B cell (primary cell): ENCODE data around the gene ZFR. TPM values are rescaled to one million over a fixed set of nuclear protein-coding genes. Genes with fewer than 3 reads are reported as not detected.

ENCODE experiments used
- ATAC-seq: fragments of 200-7000 bp; cut with Tn5 transposase; one replicate; pipeline ENCODE4 v1.10.0; 2021; ENCODE audit warnings: low read depth, mild to moderate bottlenecking, moderate number of reproducible peaks, moderate library complexity
- CTCF ChIA-PET: fragments of 350-600 bp; sonication (Branson Sonifier 250); formaldehyde crosslinking; loops from one replicate; lab custom pipeline; 2021; ENCODE audit warnings: antibody characterized with exemption, inconsistent platforms; lab: Charles Lee
- POLR2A ChIA-PET: fragments of 350-600 bp; sonication (Branson Sonifier 250); formaldehyde crosslinking; loops from one replicate; lab custom pipeline; 2021; ENCODE audit warnings: antibody characterized with exemption; lab: Charles Lee
- DNase-seq: peaks from one replicate; pipeline ENCODE4 v3.0.0; 2013
- H2AFZ ChIP-seq: 2 replicates; pipeline ENCODE4 v1.6.1; 2012; ENCODE audit warnings: mild to moderate bottlenecking, low read depth, low read length; ENCODE audit not compliant: insufficient read depth, poor library complexity, severe bottlenecking
- H3K27ac ChIP-seq, 2 donors: 1 replicate in 1 of 2; 2 replicates in 1 of 2; pipeline ENCODE4 v1.5.1; 2012 to 2013; ENCODE audit warnings: low read length in 2 of 2, mild to moderate bottlenecking in 2 of 2, moderate library complexity in 1 of 2
- H3K27me3 ChIP-seq, 4 experiments: fragments of 200-600 bp in 1 of 4; sonication (generic) in 1 of 4; replicated peaks in 1 of 4; 1 replicate in 2 of 4; 2 replicates in 2 of 4; pipeline versions ENCODE4 v1.6.1 to v1.7.0; 2013 to 2016; ENCODE audit warnings: low read length in 3 of 4, mild to moderate bottlenecking in 2 of 4, mixed read lengths in 1 of 4, moderate library complexity in 1 of 4; ENCODE audit not compliant: insufficient read depth in 4 of 4, control insufficient read depth in 3 of 4; ENCODE audit errors: control extremely low read depth in 1 of 4
- H3K36me3 ChIP-seq, 2 experiments: replicated peaks in 1 of 2; 1 replicate in 1 of 2; 2 replicates in 1 of 2; pipeline versions ENCODE4 v1.6.1 to v1.7.1; 2013; ENCODE audit warnings: low read length in 1 of 2; ENCODE audit not compliant: insufficient read depth in 2 of 2, control insufficient read depth in 1 of 2; ENCODE audit errors: control extremely low read depth in 1 of 2, extremely low read depth in 1 of 2
- H3K4me1 ChIP-seq, 2 donors: fragments of 200-600 bp in 1 of 2; sonication (generic) in 1 of 2; 1 replicate in 1 of 2; 2 replicates in 1 of 2; pipeline versions ENCODE4 v1.5.1 to v1.6.1; 2013 to 2017; ENCODE audit warnings: low read length in 2 of 2; ENCODE audit not compliant: control insufficient read depth in 2 of 2, insufficient read depth in 2 of 2
- H3K4me2 ChIP-seq: replicated peaks from 2 replicates; pipeline ENCODE3; 2012; ENCODE audit warnings: mild to moderate bottlenecking, low read depth, low read length; ENCODE audit not compliant: poor library complexity, severe bottlenecking
- H3K4me3 ChIP-seq, 5 experiments: fragments of 200-600 bp in 1 of 5; sonication (generic) in 1 of 5; 1 replicate in 3 of 5; 2 replicates in 2 of 5; pipeline versions ENCODE4 v1.5.1 to v1.7.0; 2011 to 2016; ENCODE audit warnings: low read length in 4 of 5, mild to moderate bottlenecking in 4 of 5, low read depth in 2 of 5, control low read depth in 1 of 5, moderate library complexity in 1 of 5; ENCODE audit not compliant: insufficient read depth in 1 of 5; ENCODE audit errors: control extremely low read depth in 1 of 5, extremely low read depth in 1 of 5
- H3K79me2 ChIP-seq: fragments of 200-600 bp; sonication (generic); one replicate; pipeline ENCODE4 v1.6.0; 2016; ENCODE audit warnings: low read length; ENCODE audit not compliant: control insufficient read depth, insufficient read depth
- H3K9ac ChIP-seq: fragments of 200-600 bp; sonication (generic); 2 replicates; pipeline ENCODE4 v1.6.1; 2017; ENCODE audit warnings: mild to moderate bottlenecking, low read length, moderate library complexity
- H3K9me3 ChIP-seq, 3 donors: one replicate each; pipeline versions ENCODE4 v1.6.1 to v1.7.1; 2013; ENCODE audit warnings: low read length in 2 of 3; ENCODE audit not compliant: control insufficient read depth in 2 of 3, insufficient read depth in 1 of 3; ENCODE audit errors: control extremely low read depth in 1 of 3
- H4K20me1 ChIP-seq: 2 replicates; pipeline ENCODE4 v1.6.0; 2012; ENCODE audit warnings: mild to moderate bottlenecking, low read length; ENCODE audit not compliant: insufficient read depth, control insufficient read depth, poor library complexity, severe bottlenecking
- H3K27ac Mint-ChIP-seq: one replicate; pipeline ENCODE4 v1.8.0; 2021; ENCODE audit warnings: mixed read lengths
- H3K27me3 Mint-ChIP-seq: one replicate; pipeline ENCODE4 v1.8.0; 2021; ENCODE audit warnings: mixed read lengths
- H3K4me1 Mint-ChIP-seq: one replicate; pipeline ENCODE4 v1.8.0; 2021; ENCODE audit warnings: mixed read lengths
- H3K4me3 Mint-ChIP-seq: one replicate; pipeline ENCODE4 v1.8.0; 2021; ENCODE audit warnings: mixed read lengths
- H3K9me3 Mint-ChIP-seq: one replicate; pipeline ENCODE4 v1.8.0; 2022; ENCODE audit warnings: mixed read lengths; ENCODE audit not compliant: insufficient read depth
- CTCF ChIP-seq: fragments of 200-600 bp; IDR thresholded peaks from one replicate; pipeline ENCODE4 v1.8.0; 2022; ENCODE audit warnings: antibody characterized with exemption, mild to moderate bottlenecking
- EZH2 ChIP-seq: IDR thresholded peaks from 2 replicates; pipeline ENCODE4 v1.6.1; 2012; ENCODE audit warnings: borderline replicate concordance, low read depth, mild to moderate bottlenecking, moderate library complexity, low read length; ENCODE audit not compliant: insufficient read depth, poor library complexity, severe bottlenecking
- WGBS: methylation state at CpG from one replicate; pipeline ENCODE4 v1.1.5; 2013; ENCODE audit warnings: missing lambda C conversion rate; ENCODE audit not compliant: insufficient coverage; 5-methylcytosine and 5-hydroxymethylcytosine counted together
- intact Hi-C: fragments of 100-400 bp; cut with micrococcal nuclease; formaldehyde crosslinking; loops from one replicate; pipeline ENCODE4 v1.10.0; 2022
- polyA plus RNA-seq: library from polyadenylated mRNA; depleted of rRNA; stranded (reverse); fragments of >200 nt; gene quantifications from 2 replicates; pipeline ENCODE4 v1.2.3, GENCODE V29; 2012
- total RNA-seq, 2 donors: library from RNA; stranded (reverse); fragments of 120-200 nt in 1 of 2; gene quantifications; 1 replicate in 1 of 2; 2 replicates in 1 of 2; pipeline versions ENCODE4 v1.2.3 to v1.2.4, GENCODE V29; 2013 to 2022

The ZFR gene
- total and polyA plus RNA-seq, 2 donors (not counting 1 experiment from before 2014, with no cell fraction given), result 31.4 to 69.0 TPM

GRCh38 chr5:32311404-32312196 lies 132.9 kb downstream of the ZFR start:
- Mint-ChIP-seq H3K4me3 (peak overlapping the region; percentile 88), H3K9me3 (no peaks in the 10 kb centered on the region), H3K27ac (peak overlapping the region; percentile 85), H3K4me1 (peaks cover 46% of the 10 kb centered on the region), H3K27me3 (no peaks in the 10 kb centered on the region)
- Histone ChIP-seq H3K36me3 (no peaks in the 10 kb centered on the region), H3K9ac (peak overlapping the region; percentile 89), H3K4me3 (peak overlapping the region; percentile 70 to 83 (median 76)), H2AFZ (peak overlapping the region; percentile 57), H4K20me1 (peaks cover 9% of the 10 kb centered on the region), H3K9me3 (no peaks in the 10 kb centered on the region), H3K27ac (peak overlapping the region; percentile 89 to 92), H3K27me3 (no peaks in the 10 kb centered on the region), H3K4me2 (peak overlapping the region; percentile 83), H3K4me1 (peaks cover 31 to 43% of the 10 kb centered on the region in 2 donors), H3K79me2 (peaks cover 58% of the 10 kb centered on the region)
- CTCF ChIA-PET, result no interaction called here
- POLR2A ChIA-PET, result interaction anchor here (1.2 kb wide), 1 partner anchor 138 kb away, joined by 3 read pairs; no protein-coding TSS in a partner anchor
- peak; percentile 60 for DNase-seq
- 14% methylated on average over 9 of the region's 16 CpGs for WGBS
- TF ChIP-seq CTCF, result no peak
- TF ChIP-seq EZH2, result no peak
- intact Hi-C loops, result loop anchor here (1.0 to 5.0 kb wide), 5 partner anchors 20 to 779 kb away; partner anchors contain the start of genes C5orf22 and DROSHA
- no peak for ATAC-seq

- Histone ChIP-seq H3K27me3 (no peaks in the 10 kb centered on the region), H2AFZ (no peak overlapping the region), H3K79me2 (peaks cover 76% of the 10 kb centered on the region), H3K36me3 (no peaks in the 10 kb centered on the region), H3K4me1 (peaks cover 32 to 46% of the 10 kb centered on the region in 2 donors), H3K27ac (no peak overlapping the region), H3K9ac (no peak overlapping the region), H4K20me1 (peaks cover 20% of the 10 kb centered on the region), H3K4me3 (no peak overlapping the region), H3K4me2 (peak overlapping the region; percentile 29), H3K9me3 (no peaks in the 10 kb centered on the region)
- Mint-ChIP-seq H3K4me1 (peaks cover 55% of the 10 kb centered on the region), H3K4me3 (peak overlapping the region; percentile 47), H3K9me3 (no peaks in the 10 kb centered on the region), H3K27me3 (no peaks in the 10 kb centered on the region), H3K27ac (no peak overlapping the region)
- ATAC-seq (no peak), DNase-seq (peak; percentile 32)
- intact Hi-C loops, result loop anchor here (5.0 kb wide), 1 partner anchor 77 kb away; no protein-coding TSS in a partner anchor
- WGBS, result 0% methylated on average over 1 of the region's 6 CpGs
- TF ChIP-seq CTCF (no peak), EZH2 (no peak)
- POLR2A ChIA-PET, result no interaction called here
- CTCF ChIA-PET, result interaction anchor here (1.4 to 1.6 kb wide), 2 partner anchors 20 to 77 kb away, joined by 3 to 4 read pairs; no protein-coding TSS in a partner anchor
These were observed 134.8 kb downstream of the ZFR start for GRCh38 chr5:32309761-32310160.
